Measurements from ENCODE around the gene XXYLT1. TPM values are rescaled to one million over a fixed set of nuclear protein-coding genes. Genes with fewer than 3 reads are reported as not detected.

XXYLT1 gene
- total and polyA plus RNA-seq, 10 of the 15 experiments (the other 5 are each of a cell fraction or from before 2014, with no cell fraction given): 1.2 to 14.2 (median 9.3) TPM

DNA sequence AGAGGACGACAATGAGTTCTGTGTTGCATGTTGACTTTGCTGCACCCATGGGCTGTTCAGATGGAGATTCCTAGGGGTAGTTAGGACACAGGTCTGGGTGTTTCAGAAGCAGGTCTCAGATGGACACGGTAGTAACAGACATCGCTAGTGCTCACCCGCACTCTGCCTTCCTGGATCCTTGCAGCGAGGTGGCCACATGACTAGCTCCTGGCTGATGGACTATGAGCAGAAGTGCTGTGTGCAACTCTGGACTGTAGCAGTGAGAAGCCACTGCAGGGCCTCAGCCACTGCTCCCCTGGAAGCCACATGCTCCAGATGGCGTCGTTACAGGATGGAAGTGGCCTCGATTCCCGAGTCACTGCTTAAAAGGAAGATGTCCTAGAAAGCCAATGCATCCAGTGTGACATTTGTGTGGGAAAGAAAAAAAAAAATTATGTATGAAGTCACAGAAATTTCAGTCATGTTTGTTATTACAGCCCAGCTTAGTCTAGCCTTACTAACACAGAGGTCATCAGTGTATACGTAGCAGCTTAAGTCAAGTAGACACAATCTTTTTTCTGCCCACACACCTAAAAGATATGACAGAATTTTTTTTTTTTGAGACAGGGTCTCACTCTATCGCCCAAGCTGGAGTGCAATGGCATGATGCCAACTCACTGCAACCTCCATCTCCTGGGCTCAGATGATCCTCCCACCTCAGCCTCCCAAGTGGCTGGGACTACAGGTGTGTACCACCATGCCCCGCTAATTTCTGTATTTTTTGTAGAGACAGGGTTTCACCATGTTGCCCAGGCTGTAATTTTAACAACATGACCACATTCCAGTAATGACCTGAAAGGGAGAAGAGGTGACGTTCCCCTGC, 95.3 kb downstream of the XXYLT1 start (continued):
- no peak for TF ChIP-seq CBFB (IDR thresholded peaks at IDR 0.05; ENCODE audit: low read depth)

- 90% methylated on average over 11 of the region's 11 CpGs for WGBS (ENCODE audit: insufficient coverage, insufficient replicate concordance, low lambda C conversion rate, missing lambda C conversion rate)
- no peaks in the 10 kb centered on the region for H4K20me1 ChIP-seq (ENCODE audit: control insufficient read depth, insufficient read depth)
- FAIRE-seq: no peak
- no peak overlapping the region for H3K4me3 ChIP-seq
- ChIA-PET SMC1A (ENCODE audit: uncharacterized antibody, unreplicated experiment) (interaction anchor here (0.8 kb wide), 1 partner anchor 44 kb away, joined by 3 read pairs; no protein-coding TSS in a partner anchor), POLR2A (interaction anchor here (1.1 kb wide), 1 partner anchor 11 kb away, joined by 3 read pairs; no protein-coding TSS in a partner anchor), RAD21 (ENCODE audit: unreplicated experiment) (interaction anchor here (0.8 kb wide), 1 partner anchor 12 kb away, joined by 3 read pairs; no protein-coding TSS in a partner anchor), CTCF (no interaction called here)
- no peak overlapping the region for H3K4me2 ChIP-seq (ENCODE audit: control insufficient read depth, insufficient read depth)
- H3K27ac ChIP-seq (ENCODE audit: control insufficient read depth, insufficient read depth): no peak overlapping the region
- intact Hi-C loops (cut with micrococcal nuclease; ENCODE audit: unreplicated experiment) (no loop called here), in situ Hi-C loops (cut with MboI) (no loop called here)
- no peak overlapping the region for H3K9ac ChIP-seq (ENCODE audit: control insufficient read depth, insufficient read depth, low read length)
- BruUV-seq (replicated peaks): no TSS peak
- H3K4me1 ChIP-seq (ENCODE audit: control insufficient read depth, insufficient read depth, low read length): no peaks in the 10 kb centered on the region
- no peaks in the 10 kb centered on the region for H3K36me3 ChIP-seq (ENCODE audit: control insufficient read depth in 2 of 2, insufficient read depth in 2 of 2, low read length in 1 of 2)
- H2AFZ ChIP-seq (ENCODE audit: control insufficient read depth, low read depth, low read length): no peak overlapping the region
- H3K27me3 ChIP-seq (replicated peaks in 1 of 2; ENCODE audit: control insufficient read depth in 2 of 2, insufficient read depth in 2 of 2, low read length in 1 of 2): no peaks in the 10 kb centered on the region
- H3K79me2 ChIP-seq (ENCODE audit: control insufficient read depth, insufficient read depth, low read length): no peaks in the 10 kb centered on the region
- DNase-seq (ENCODE audit: low read depth, low spot score): no peak
- no peak for ATAC-seq
- H3K9me3 ChIP-seq (replicated peaks; ENCODE audit: control insufficient read depth, insufficient read depth, low read length): no peaks in the 10 kb centered on the region
- TF ChIP-seq IKZF1 (conservative IDR thresholded peaks at IDR 0.05) (no peak), SREBF2 (IDR thresholded peaks at IDR 0.05; ENCODE audit: low read length) (no peak), FOS (IDR thresholded peaks at IDR 0.05; ENCODE audit: borderline replicate concordance, extremely low read depth, insufficient read length) (no peak), STAT3 (IDR thresholded peaks at IDR 0.05; ENCODE audit: low read depth, low read length) (no peak), RB1 (IDR thresholded peaks at IDR 0.05; ENCODE audit: borderline replicate concordance) (no peak)
- TF ChIP-seq, protein P1, sequence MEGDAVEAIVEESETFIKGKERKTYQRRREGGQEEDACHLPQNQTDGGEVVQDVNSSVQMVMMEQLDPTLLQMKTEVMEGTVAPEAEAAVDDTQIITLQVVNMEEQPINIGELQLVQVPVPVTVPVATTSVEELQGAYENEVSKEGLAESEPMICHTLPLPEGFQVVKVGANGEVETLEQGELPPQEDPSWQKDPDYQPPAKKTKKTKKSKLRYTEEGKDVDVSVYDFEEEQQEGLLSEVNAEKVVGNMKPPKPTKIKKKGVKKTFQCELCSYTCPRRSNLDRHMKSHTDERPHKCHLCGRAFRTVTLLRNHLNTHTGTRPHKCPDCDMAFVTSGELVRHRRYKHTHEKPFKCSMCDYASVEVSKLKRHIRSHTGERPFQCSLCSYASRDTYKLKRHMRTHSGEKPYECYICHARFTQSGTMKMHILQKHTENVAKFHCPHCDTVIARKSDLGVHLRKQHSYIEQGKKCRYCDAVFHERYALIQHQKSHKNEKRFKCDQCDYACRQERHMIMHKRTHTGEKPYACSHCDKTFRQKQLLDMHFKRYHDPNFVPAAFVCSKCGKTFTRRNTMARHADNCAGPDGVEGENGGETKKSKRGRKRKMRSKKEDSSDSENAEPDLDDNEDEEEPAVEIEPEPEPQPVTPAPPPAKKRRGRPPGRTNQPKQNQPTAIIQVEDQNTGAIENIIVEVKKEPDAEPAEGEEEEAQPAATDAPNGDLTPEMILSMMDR (IDR thresholded peaks at IDR 0.05 in 2 of 3, conservative IDR thresholded peaks at IDR 0.05 in 1 of 3; ENCODE audit: control insufficient read depth in 2 of 3, extremely low read depth in 1 of 3, insufficient read depth in 1 of 3, low read depth in 3 of 3, low read length in 3 of 3): no peak
- TF ChIP-seq, protein P2, sequence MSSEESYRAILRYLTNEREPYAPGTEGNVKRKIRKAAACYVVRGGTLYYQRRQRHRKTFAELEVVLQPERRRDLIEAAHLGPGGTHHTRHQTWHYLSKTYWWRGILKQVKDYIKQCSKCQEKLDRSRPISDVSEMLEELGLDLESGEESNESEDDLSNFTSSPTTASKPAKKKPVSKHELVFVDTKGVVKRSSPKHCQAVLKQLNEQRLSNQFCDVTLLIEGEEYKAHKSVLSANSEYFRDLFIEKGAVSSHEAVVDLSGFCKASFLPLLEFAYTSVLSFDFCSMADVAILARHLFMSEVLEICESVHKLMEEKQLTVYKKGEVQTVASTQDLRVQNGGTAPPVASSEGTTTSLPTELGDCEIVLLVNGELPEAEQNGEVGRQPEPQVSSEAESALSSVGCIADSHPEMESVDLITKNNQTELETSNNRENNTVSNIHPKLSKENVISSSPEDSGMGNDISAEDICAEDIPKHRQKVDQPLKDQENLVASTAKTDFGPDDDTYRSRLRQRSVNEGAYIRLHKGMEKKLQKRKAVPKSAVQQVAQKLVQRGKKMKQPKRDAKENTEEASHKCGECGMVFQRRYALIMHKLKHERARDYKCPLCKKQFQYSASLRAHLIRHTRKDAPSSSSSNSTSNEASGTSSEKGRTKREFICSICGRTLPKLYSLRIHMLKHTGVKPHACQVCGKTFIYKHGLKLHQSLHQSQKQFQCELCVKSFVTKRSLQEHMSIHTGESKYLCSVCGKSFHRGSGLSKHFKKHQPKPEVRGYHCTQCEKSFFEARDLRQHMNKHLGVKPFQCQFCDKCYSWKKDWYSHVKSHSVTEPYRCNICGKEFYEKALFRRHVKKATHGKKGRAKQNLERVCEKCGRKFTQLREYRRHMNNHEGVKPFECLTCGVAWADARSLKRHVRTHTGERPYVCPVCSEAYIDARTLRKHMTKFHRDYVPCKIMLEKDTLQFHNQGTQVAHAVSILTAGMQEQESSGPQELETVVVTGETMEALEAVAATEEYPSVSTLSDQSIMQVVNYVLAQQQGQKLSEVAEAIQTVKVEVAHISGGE (CRISPR knock-in tag; IDR thresholded peaks at IDR 0.05): no peak
These were observed 95.9 kb downstream of the XXYLT1 start for GRCh38 chr3:195175076-195175475.
